HG03175 (cell line): Measurements from ENCODE around the gene SPPL2B.

Source experiments
- ATAC-seq: cut with Tn5 transposase; IDR thresholded peaks from one replicate; pipeline ENCODE4 v1.9.1; 2021; ENCODE audit warnings: mild to moderate bottlenecking, moderate library complexity; ENCODE audit not compliant: unreplicated experiment

Gene SPPL2B

GRCh38 chr19:2296141-2296540, 32.3 kb upstream of the SPPL2B start:
- ATAC-seq, result no peak

DNA sequence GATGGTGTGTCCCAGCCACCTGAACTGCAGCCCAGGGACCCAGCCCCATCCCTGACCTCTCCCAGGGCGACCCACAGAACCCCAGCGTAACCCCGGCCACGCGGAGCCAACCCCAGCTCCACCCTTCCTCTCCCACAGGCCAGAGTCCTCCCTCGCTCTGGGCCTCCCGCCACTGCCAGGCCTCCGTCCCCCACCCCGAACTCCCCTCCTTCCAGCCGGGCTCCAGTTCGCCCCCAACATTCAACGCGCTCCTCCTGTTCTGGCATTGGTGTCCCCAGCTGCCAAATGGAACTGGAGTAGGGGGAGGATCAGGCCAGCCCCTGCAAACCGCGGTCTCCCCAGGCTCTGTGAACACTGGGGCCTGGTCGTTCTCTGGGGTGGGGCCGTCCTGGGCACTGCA, 28.0 kb upstream of the SPPL2B start:
- no peak for ATAC-seq

GRCh38 chr19:2302319-2303210, 25.9 kb upstream of the SPPL2B start:
- ATAC-seq, result no peak

GRCh38 chr19:2303211-2303798, 25.2 kb upstream of the SPPL2B start:
- ATAC-seq, result no peak

DNA sequence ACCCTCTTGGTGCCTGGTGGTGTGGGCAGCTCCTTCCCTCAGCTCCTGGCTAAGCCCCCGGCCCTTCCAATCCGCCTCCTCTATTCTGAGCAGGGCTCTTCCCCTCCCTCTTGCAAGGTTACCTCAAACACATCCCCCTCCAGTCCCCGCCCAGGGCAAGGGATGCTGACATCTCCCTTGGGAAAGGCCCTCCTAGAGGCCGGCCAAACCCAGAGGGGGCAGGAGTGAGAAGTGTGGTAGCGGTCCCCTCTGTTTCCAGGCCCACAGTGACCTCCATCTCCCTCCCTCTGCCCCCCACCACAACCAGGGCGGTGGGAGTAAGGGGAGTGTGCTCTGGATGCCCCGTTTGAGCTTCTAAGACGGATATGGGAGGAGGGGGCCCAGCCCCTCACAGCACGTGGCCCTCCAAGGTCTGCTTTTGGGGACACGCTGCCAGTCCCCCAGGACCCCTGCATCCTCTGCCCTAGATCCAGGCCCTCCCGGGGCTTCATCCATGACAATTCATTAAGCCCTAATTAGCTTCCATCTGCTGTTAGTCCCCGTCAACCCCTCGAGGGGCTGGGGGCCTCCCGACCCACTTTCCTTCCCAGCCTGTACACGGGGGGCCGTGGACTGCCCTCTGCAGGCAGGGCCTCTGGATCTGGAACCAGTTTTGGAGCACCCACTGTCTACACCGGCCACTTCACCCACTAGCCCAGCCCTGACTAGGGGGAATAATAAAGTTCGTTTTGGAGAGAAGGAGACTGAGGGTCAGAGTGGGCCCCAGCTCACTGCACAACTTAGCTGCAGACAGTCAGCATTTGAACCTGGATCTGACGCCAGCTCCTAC, 22.8 kb upstream of the SPPL2B start:
- ATAC-seq, result no peak

DNA sequence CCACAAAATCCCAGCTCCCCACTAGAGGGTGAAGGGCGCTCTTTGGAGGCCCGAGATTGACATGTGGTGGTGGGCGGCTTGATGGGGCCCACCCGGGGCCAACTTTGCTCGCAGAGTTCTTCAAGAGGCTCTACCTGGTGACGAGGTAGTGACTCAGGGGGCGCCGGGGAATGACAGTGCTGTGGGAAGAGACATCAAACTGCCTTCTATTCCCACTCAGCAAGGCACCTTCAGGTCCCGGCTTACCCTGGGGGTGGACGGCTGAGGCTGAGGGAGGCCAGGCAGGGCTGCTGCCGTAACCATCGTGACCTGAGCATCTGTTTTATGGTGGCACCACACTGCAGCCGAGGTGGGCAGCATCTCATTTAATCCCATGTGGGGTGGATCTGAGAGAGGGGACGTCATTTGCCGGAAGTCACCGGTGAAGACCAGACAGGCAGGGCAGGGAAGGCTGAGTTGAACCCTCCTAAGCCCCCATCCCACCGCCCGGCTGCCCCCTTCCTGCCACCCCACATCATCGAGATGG, 22.1 kb upstream of the SPPL2B start:
- ATAC-seq, result no peak

DNA sequence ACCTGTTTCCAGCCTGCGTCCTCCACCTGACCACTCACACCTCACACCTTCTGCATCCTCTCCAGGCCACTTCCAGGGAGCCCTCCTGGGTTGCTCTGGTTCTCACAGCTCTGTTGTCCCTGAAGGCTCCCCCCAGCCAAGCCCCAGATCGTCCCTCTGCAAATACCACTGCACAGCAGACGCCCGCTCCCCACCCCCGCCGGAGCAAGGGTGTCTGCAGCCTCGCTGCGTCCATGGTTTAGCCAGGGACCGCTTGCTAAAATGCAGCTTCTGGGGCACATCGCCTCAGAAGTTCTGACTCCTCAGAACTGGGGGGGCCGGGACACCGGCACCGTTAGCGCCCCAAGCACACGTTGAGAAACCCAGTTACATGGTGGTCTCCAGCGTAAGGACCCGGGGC, 21.5 kb upstream of the SPPL2B start:
- ATAC-seq, result no peak

GRCh38 chr19:2307518-2308012, 20.9 kb upstream of the SPPL2B start:
- no peak for ATAC-seq

DNA sequence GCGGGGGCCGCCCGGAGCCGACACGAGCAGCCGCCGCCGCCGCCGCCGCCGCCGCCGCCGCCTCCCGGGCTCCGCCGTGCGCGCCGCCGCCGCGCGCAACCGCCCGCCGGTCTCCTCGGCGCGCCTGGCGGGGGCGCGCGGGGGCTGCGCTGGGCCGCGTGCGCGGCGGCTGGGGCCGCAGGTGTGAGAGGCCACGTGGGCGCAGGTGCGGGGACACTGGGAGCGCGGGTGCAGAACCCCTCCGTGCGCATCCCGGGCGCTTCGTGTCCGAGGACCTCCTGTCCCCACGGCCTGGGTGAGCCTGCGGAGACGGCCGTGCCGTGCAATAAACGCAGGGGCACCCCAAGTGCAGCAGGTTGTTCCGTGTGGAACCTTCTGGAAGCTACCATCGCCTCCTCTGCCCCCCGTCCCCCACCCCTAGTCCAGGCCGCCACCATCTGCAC, 20.3 kb upstream of the SPPL2B start, which contains the start of gene LINGO3:
LINGO3 (minus strand) TSS at position 41 of the 443 bp plus-strand sequence. CDS start 16,378 bp downstream, outside the sequence.
- no peak for ATAC-seq

DNA sequence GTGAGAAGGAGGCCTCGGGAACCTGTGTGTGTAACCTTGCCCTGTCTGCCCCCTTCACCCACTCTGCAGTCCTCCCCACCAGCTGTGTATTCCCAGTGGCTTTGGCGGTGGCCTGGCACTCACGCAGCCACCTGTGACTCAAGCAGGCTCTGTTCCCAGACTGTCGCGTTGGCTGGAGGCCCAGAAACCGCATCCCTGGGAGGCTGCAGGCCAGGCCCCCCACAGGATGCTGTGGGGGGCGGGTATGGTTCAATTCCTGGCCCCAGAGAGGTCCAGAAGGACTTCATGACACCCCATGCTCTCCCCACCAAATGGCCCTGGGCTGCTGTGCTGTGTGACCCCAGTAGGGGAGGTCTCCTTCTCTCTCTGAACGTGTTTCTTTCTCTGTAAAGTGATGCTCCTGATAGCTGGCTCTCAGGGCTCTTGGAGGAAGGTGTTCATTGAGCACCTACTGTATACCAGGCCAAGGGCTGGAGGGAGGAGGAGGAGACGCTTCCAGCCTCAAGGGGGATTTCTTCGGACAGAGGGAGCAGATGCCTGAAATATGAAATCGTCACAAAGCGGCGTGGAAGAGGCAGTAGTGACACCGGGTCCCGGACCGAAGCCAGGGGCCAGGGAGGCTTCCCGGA, 18.6 kb upstream of the SPPL2B start:
- no peak for ATAC-seq

DNA sequence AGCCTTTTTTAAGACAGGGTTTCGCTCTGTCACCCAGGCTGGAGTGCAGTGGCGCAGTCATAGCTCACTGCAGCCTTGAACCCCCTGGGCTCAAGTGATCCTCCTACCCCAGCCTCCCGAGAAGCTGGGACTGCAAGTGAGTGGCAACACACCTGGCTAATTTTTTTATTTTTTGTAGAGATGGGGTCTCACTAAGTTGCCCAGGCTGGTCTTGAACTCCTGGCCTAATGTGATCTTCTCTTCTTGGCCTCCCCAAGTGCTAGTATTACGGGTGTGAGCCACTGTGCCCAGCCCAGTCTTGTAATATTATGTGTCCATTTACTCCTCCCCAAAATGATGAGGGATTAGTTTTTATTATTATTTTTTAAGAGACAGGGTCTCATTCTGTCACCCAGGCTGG, 17.4 kb upstream of the SPPL2B start:
- no peak for ATAC-seq

DNA sequence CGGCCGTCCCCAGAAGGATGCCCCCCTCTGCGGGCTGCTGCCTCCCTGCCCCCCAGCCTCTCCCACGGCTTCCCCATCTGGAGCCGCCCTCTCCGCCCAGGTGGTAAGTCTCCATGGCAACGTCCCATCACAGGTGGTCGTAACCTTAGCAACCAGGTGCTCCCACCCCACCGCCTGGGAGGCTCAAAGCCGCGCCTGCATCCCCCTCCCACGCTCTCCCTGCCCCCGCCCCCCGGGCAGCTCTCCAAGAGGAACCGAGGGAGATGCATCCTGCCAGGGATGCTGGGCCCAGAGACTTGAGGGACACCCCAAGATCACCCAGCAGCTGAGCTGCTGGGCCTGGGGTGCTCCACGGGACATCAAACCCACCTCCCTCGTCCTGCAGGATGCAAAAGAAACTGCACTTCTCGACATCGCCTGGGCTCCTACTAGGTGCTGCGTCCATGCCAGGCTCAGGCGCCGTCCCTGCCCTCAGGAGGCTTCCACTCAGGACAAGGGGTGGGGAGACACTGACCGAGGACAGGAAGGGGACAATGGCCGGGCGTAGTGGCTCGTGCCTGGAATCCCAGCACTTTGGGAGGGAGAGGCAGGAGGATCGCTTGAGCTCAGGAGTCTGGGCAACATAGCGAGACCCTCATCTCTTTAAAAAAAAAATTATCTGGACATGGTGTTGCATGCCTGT, 15.5 kb upstream of the SPPL2B start:
- ATAC-seq, result no peak

GRCh38 chr19:2315121-2315817, 13.2 kb upstream of the SPPL2B start:
- ATAC-seq, result no peak

GRCh38 chr19:2315818-2316353, 12.6 kb upstream of the SPPL2B start:
- ATAC-seq, result no peak

DNA sequence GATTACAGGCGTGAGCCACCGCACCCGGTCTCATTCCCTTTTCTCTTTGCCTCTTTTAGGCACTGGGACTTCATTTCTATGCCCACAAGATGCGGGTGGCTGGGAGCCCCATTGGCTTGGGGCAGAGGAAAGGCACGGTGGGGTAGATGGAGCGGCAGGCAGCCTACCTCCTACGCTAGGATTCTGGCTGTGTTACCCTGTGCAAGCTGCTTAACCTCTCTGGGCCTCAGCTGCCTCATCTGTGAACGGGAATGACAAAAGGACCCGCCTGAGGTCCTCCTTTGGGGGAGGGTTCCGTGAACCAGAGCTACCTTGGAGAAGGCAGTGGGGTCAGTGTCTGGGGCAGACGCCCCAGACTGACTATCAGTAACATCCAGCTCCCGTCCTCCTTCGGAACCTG, 11.2 kb upstream of the SPPL2B start:
- ATAC-seq, result no peak

DNA sequence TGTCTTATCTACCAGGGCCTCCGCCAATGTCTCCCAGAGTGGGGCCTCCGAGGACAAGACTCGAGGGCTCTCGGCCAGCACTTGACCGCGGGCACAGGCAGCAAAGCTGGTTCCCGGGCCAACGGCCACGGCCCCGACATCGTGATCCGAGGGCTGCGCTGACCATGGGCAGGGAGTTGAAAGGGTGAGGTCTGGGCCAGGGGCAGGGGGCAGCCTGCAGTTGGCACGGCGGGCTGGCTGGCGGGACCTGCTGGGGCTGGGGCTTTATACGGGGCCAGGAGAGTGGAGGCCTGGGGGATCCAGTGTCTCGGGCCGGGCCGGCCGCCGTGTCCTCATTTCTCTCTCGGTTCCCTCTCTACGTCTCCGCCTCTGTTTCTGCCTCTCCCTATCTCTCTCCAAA, 10.7 kb upstream of the SPPL2B start:
- no peak for ATAC-seq

DNA sequence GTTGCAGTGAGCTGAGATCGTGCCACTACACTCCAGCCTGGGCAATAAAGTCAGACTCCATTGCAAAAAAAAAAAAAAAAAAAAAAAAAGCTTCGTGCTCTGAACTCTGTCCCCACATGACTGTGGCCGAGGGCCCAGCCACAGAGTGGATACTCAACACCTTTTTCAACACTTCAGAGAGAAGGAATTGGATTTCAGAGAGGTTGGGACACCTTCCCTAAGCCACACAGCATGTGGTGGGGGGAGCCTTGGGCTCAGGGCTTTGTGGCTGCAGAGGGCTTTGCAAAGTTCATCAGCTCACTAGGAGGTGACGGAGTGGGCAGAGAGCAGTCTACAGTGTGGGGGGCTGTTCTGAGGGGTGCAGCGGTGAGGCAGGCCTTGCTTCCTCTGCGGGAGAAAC, 9.6 kb upstream of the SPPL2B start:
- no peak for ATAC-seq

DNA sequence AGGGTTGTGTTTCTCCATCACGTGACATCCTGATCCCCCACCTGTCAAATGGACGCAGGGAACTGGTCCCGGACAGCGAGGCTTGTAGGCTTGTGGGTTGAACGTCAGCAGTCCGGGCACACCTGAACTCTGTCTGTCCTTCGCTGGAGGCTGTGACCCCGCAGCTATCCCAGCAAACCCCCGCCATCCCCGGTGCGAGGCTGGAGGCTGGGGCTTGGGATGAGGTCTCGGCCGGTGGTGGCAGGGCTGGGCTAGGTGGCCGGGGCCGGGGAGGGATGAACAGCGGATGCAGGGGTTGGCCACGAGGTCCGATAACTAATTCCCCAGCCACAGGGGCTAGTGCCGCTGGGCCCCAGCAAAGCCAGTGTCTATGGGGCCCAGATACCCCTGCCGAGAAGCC, 8.9 kb upstream of the SPPL2B start:
- ATAC-seq, result no peak

DNA sequence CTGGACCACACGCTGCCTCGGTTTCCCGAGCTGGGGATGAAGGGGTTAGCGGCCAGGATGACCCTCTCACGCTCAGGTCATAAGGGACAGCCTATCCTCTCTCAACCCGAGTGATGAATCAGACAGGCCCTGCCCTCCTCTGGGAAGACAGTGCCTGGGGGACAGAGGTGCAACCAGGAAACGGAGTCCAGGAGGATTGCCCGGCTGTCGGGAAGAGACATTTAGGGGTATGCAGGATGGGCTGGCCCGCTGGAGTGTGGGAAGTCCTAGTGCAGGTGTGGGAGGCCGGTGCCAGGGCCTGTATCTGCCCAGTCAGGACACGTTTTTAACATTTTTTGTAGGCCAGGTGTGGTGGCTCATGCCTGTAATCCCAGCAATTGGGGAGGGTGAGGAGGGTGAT, 8.4 kb upstream of the SPPL2B start:
- ATAC-seq, result no peak
